Measurements from ENCODE around the gene ZSWIM7.
"Not testable (repeated sequence)": the region's sequence is repeated elsewhere in the genome, so short reads cannot be mapped to it uniquely, and the experiment has no call there.

ZSWIM7 gene

GRCh38 chr17:15999974-16000827, 697 bp upstream of the ZSWIM7 start:
- peak; percentile 63 for DNase-seq (ENCODE audit: low spot score)

GRCh38 chr17:15998031-15998562, 1.4 kb downstream of the ZSWIM7 start:
- DNase-seq (ENCODE audit: low spot score) = no peak

GRCh38 chr17:15996322-15996721, 3.2 kb downstream of the ZSWIM7 start:
- DNase-seq (ENCODE audit: low spot score) = no peak

GRCh38 chr17:15981646-15982580, 17.6 kb downstream of the ZSWIM7 start:
- no peak for DNase-seq (ENCODE audit: low spot score)

GRCh38 chr17:15981208-15981607, 18.3 kb downstream of the ZSWIM7 start:
- no peak for DNase-seq (ENCODE audit: low spot score)

GRCh38 chr17:15979013-15979412, 20.5 kb downstream of the ZSWIM7 start:
- not testable (repeated sequence) for DNase-seq (ENCODE audit: low spot score)

- DNase-seq (ENCODE audit: low spot score) = no peak
Observed at GRCh38 chr17:15978606-15979005, 20.9 kb downstream of the ZSWIM7 start.

- no peak for DNase-seq (ENCODE audit: low spot score)
Observed at GRCh38 chr17:15977894-15978293, 21.6 kb downstream of the ZSWIM7 start.

- DNase-seq (ENCODE audit: low spot score) = no peak
Observed at GRCh38 chr17:15973834-15974233, 25.7 kb downstream of the ZSWIM7 start.

- no peak for DNase-seq (ENCODE audit: low spot score)
Observed at GRCh38 chr17:15973016-15973415, 26.5 kb downstream of the ZSWIM7 start.

- DNase-seq (ENCODE audit: low spot score) = no peak
Observed at GRCh38 chr17:15972497-15972951, 27.0 kb downstream of the ZSWIM7 start.

GRCh38 chr17:15971882-15972281, 27.6 kb downstream of the ZSWIM7 start:
- DNase-seq (ENCODE audit: low spot score) = no peak

GRCh38 chr17:15971098-15971678, 28.3 kb downstream of the ZSWIM7 start:
- no peak for DNase-seq (ENCODE audit: low spot score)

- no peak for DNase-seq (ENCODE audit: low spot score)
Observed at GRCh38 chr17:15970500-15970899, 29.0 kb downstream of the ZSWIM7 start.

- DNase-seq (ENCODE audit: low spot score) = no peak
Observed at GRCh38 chr17:15969463-15969862, 30.0 kb downstream of the ZSWIM7 start.

GRCh38 chr17:15967706-15968399, 31.7 kb downstream of the ZSWIM7 start:
- DNase-seq (ENCODE audit: low spot score) = no peak

- no peak for DNase-seq (ENCODE audit: low spot score)
Observed at GRCh38 chr17:15966879-15967248, 32.6 kb downstream of the ZSWIM7 start.

GRCh38 chr17:15966183-15966878, 33.2 kb downstream of the ZSWIM7 start:
- DNase-seq (ENCODE audit: low spot score) = no peak

- DNase-seq (ENCODE audit: low spot score) = no peak
Observed at GRCh38 chr17:15965528-15965927, 34.0 kb downstream of the ZSWIM7 start.

- DNase-seq (ENCODE audit: low spot score) = no peak
Observed at GRCh38 chr17:15963670-15964110, 35.8 kb downstream of the ZSWIM7 start.

GRCh38 chr17:15958484-15958854, 41.0 kb downstream of the ZSWIM7 start:
- no peak for DNase-seq (ENCODE audit: low spot score)

Measured in GM03348 (cell line).